GM19463 (cell line): ENCODE measurements around the gene MAP1LC3B2.

Source experiments
- ATAC-seq: cut with Tn5 transposase; IDR thresholded peaks from one replicate; pipeline ENCODE4 v1.9.1; 2021; ENCODE audit warnings: mild to moderate bottlenecking, moderate library complexity; ENCODE audit not compliant: unreplicated experiment

Gene MAP1LC3B2

DNA sequence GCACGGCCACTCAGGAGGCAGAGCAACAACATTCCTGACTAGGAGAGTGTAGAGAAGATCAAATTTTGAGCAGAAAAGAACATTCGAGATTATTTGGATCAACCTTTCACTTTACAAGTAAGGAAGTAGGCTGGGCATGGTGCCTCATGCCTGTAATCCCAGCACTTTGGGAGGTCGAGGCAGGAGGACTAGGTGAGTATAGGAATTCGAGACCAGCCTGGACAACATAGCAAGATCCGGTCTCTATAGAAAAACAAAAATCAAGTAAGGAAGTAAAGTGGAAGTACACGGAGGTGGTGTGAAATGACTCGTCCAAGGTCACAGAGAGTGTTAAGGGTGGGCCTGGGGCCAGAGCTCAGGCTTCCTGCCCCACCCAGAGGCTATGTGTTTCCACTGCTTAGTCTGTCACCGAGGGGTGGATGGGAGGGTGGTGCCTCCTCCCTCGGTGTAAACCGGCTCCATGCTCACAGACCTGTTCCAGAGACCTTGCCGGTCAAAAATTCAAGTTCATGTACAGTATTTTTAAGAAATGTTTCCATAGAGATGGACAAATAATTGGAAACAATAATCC lies 51.9 kb downstream of the MAP1LC3B2 start:
- ATAC-seq, result no peak

DNA sequence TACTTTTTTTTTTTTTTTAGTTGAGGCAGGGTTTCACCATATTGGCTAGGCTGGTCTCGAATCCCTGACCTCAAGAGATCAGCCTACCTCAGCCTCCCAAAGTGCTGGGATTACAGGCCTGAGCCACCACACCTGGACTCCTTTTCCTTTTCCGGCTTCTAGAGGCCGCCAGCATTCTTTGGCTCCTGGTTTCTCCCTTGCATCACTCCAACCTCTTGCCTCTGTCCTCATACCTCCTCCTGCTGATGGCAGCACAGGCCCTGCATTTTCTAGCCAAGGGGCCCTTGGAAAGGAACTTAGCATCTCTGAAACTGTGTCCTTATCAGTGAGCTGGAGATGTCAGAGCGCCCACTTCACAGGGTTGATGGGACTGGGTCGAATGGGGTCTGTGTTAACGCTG lies 53.3 kb downstream of the MAP1LC3B2 start:
- ATAC-seq, result no peak

DNA sequence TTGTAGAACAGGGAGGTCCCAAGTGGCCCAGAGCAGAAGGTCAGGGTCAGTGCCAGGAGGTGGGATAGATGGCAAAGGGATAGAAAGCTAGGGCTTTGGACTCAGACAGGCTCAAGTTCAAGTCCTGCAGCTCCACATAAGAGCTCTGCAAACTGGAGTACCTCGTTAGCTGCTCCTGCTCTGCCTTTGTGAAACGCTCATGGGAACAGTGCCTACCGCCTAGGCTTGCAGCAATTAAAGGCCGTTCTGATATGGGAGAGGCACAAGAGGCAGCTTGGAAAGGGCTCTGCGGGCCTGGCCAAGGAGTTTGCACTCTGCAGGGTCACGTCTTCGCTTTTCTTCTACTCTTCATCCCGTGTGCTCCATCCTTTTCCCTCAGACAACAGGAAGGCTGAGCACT lies 54.1 kb downstream of the MAP1LC3B2 start:
- ATAC-seq, result no peak

DNA sequence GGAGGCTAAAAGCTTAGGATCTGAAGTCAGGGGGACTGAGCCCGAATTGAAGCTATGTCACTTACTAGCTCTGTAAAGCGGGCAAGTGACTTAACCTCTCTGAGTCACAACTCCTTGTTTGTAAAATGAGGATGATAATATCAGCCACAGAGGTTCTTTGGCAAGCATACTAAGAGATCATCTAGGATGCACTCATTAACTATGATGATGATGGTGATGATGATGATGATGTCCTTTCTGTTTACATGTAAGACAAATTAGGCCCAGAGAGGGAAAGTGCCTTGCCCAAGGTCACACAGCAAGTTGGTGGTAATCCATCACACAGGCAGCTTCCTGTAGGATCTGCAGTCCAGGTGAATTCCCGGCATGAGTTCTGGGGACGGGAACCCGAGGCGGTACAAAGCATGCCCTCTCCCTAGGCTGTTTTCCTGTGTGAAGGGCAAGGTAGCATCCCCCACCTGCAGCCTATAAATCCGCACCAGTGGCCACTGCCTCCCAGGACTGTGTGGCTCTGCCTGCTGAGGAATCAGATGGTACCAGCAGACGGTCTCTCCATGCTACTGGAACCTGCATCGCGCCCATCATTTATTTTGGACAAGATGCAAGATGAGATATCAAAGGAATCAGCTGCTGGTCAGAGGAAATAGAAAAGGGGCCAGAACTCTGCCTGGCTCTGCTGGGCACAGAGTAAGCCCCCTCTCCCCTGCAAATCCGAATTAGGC lies 55.2 kb downstream of the MAP1LC3B2 start:
- no peak for ATAC-seq

DNA sequence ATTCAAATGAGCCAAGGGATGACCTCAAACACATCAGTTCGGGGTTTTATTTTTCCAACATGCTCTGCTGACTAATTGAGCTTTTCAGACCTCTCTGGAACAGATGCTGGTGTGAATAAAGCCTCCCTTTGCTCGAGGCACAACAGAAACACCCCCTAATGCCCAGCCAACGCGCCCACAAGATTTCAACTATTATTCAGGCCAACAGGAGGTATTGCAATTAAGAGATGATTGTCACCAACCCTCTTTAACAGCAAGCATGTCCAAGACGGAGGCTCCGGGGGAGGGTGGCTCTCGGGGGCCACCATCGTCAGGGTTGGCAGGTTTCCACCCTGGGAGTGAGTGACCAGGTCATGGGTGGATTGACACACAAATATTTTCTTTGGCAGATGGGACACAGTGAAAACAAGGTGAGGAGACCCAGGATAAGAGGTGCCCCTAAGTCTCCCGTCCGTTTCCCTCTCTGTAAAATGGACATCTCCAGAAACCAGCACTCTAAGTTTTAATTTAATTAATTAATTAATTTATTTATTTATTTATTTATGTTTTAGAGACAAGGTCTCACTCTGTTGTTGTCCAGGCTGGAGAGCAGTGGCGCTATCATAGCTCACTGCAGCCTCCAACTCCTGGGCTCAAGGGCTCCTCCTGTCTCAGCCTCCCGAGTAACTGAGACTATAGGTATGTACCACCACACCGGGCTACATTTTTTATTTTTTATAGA lies 56.1 kb downstream of the MAP1LC3B2 start:
- no peak for ATAC-seq

DNA sequence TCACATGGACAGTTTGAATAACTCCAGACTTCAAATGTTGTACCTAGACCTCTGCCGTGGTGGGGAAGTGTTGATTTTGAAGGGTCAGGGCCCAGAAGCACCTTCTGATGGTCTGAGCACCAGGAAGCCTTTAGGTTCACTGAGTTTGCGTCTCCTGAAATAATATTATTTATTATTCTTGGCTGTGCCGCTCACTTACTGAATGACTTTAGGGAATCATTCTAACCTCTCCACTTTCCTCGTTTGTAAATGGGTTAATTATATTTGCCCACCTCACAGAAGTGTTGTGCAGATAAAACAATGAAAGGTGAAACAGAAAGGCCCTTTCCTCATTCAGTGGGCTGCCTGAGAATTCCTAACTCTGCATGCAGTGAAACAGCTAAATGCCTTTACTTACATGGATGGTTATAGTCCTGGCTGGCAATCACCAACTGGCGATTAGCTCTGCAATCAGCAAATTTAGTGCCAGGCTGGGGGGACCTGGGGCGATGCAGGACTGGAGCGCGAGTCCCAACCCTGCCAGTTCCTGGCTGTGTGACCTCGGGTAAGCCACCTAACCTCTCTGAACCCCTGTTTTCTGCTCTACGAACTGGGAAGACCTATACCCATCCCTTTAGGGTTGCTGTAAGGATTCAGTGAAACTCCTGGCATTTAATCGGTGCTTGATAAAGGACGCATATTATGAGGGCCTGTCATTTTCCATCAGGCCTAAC lies 57.5 kb downstream of the MAP1LC3B2 start:
- no peak for ATAC-seq

DNA sequence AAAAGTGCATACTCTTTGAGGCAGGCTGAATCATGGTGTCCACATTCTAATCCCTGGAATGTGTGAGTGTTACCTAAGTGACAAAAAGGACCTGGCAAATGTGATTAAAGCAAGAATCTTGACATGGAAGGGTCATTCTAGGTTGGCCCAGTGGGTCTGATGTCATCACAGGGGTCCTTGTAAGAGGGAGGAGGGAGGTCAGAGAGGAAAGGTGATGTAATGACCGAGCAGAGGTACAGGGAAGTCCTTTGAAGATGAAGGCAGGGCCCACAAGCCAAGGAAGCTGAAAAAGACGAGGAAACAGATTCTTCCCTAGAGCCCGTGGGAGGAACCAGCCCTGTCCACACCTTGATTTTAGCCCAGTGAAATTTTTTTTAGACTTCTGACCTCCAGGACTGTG lies 60.1 kb downstream of the MAP1LC3B2 start:
- no peak for ATAC-seq

DNA sequence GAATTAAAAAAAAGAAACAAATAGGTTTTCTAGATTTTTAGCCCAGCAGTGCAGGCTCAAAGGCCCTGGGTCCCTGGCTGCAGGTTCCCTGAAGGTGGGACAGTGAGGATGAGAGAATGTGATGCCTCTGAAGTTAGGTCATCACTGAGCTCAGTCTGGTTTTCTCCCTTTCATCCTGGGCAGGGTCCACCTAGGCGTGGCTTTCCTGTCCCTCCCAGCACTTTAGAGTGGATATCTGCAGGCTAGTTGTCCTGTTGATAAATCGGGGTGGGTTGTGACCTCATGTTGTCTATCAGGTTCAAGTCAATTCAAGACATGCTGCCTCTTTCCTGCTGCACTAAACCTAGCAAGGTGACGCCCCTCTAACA lies 60.9 kb downstream of the MAP1LC3B2 start:
- no peak for ATAC-seq

DNA sequence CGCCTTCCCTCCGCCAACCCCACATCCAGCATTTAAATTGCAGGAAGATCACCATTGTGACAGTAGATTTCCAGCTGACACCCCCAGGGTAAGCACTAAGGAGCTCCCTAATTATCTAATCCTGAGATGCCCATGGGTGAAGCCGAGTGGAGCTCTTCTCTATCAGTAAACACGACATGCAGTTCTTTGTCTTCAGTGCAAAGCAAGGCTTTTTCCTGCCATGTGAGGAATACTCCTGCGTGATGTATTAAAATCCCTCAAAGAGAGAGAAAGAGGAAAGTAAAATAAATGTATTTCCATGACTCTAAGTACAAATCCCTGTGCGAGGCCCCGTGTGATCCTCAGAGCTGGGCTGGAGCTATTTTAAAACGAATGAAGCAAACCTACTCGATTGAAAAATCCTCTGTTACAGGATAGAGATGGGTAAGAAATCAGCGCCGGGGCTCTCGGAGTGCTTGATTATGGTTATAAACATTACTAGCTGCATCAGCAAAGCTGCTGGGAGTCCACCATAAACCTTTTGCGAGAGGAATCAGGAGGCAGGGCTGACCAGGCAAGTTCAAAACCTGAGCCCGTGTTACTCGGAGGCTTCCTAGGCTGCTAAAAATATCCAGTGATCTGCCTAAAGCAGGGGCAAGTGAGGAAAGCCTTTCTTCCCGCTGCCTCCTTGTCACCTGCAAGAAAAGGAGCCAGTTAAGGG lies 61.5 kb downstream of the MAP1LC3B2 start:
- no peak for ATAC-seq

DNA sequence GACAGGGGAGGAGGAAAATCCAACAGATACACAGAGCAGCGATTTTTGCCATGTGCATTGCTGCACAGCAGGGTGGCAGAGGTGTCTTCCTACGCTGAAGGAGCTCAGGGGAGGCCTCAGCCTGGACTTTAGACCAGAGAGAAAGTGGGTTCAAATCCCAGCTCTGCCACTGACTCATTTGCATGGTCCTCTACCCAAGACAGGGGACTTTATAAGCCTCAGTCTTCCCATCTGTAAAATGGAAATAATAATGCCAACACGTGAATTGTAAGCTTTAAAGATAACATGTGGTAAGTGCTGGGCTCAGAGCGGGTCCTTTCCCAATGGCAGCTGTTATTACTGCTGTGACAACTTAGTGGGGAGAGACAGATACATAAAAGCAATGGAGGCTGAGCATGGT lies 62.0 kb downstream of the MAP1LC3B2 start:
- ATAC-seq, result no peak

DNA sequence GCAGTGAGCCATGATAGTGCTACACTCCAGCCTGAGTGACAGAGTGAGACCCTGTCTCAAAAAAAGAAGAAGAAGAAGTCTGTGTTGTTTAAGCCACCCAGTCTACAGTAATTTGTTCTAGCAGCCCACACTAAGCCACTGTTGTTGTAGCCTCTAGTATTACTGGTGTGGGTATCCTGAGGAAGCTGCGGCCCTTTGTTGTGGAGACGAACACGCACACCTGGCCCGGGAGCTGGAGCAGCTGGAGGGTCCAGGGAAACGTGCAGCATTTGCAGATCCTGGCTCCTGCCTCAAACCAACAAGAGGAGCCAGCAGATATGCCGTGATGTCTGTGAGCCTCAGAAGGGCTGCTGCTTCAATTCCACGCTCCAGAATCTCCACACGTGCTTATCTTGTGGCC lies 65.3 kb downstream of the MAP1LC3B2 start:
- no peak for ATAC-seq

DNA sequence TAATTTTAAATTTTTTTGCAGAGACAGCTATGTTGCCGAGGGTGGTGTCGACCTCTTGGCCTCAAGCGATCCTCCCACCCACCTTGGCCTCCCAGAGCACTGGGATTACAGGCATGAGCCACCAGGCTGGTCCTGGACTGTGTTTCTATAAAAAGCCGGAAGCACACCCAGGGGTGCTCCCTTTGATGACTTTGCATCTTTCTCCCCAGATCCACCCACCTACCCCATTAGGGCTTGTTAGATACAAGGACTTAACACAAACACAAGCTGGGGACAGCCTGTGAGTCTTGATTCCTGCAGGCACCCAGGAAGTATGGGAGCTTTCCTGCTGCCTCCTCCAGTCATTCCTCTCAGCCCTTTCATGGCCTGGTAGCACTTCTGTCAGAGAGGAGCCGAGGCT lies 67.0 kb downstream of the MAP1LC3B2 start:
- ATAC-seq, result no peak
